ENCODE results near the gene GLRX. TPM values are rescaled to one million over a fixed set of nuclear protein-coding genes. Genes with fewer than 3 reads are reported as not detected.

The GLRX gene
- polyA plus RNA-seq, 1 donor: 111 TPM

GRCh38 chr5:95763941-95764340 is 58.6 kb downstream of the GLRX start:
- no peak overlapping the region for H3K27ac ChIP-seq (ENCODE audit: low read length)
- peaks cover 15% of the 10 kb centered on the region for H3K4me1 ChIP-seq (ENCODE audit: control insufficient read depth, insufficient read depth, low read length)
- H3K36me3 ChIP-seq (ENCODE audit: control insufficient read depth, insufficient read depth, low read length): peaks cover 27% of the 10 kb centered on the region
- H3K27me3 ChIP-seq (ENCODE audit: control insufficient read depth, insufficient read depth, low read length): no peaks in the 10 kb centered on the region
- no peak for DNase-seq
- H3K9me3 ChIP-seq (ENCODE audit: control insufficient read depth, low read depth, low read length): no peaks in the 10 kb centered on the region
- H3K4me3 ChIP-seq (ENCODE audit: low read length): no peak overlapping the region
- WGBS (ENCODE audit: insufficient coverage, low lambda C conversion rate): 84% methylated on average over 3 of the region's 6 CpGs

Other genes with a start within 250 kb of the GLRX start
- gene GPR150, start 202.6 kb downstream of the GLRX start, polyA plus RNA-seq: 0.90 TPM
- gene RFESD, start 175.9 kb downstream of the GLRX start, polyA plus RNA-seq: 3.2 TPM
- 1.1 TPM for gene SPATA9, start 139.7 kb downstream of the GLRX start, polyA plus RNA-seq
- 47.5 TPM for gene RHOBTB3, start 91.4 kb downstream of the GLRX start, polyA plus RNA-seq
- gene ELL2, start 139.1 kb upstream of the GLRX start, polyA plus RNA-seq: 49.4 TPM